ENCODE measurements around the gene TANC1.

Gene TANC1

GRCh38 chr2:158940356-158940755 lies 28.1 kb upstream of the TANC1 start:
- Mint-ChIP-seq H3K4me3 (no peak overlapping the region), H3K4me1 (ENCODE audit: low read depth in 2 of 2) (peaks cover 0 to 2% of the 10 kb centered on the region in 2 donors), H3K36me3 (ENCODE audit: insufficient read depth) (no peaks in the 10 kb centered on the region), H3K27ac (no peak overlapping the region), H3K27me3 (peaks cover 6 to 13% of the 10 kb centered on the region in 2 donors), H3K9me3 (no peaks in the 10 kb centered on the region)
- ATAC-seq (replicated peaks) = no peak
- DNase-seq = no peak

GRCh38 chr2:158943973-158944372 lies 24.5 kb upstream of the TANC1 start:
- H3K27ac Mint-ChIP-seq = no peak overlapping the region
- no peaks in the 10 kb centered on the region for H3K4me1 Mint-ChIP-seq (ENCODE audit: low read depth in 2 of 2)
- H3K36me3 Mint-ChIP-seq (ENCODE audit: insufficient read depth) = no peaks in the 10 kb centered on the region
- H3K9me3 Mint-ChIP-seq = no peaks in the 10 kb centered on the region
- no peak overlapping the region for H3K4me3 Mint-ChIP-seq
- peaks cover 0 to 7% of the 10 kb centered on the region in 2 donors for H3K27me3 Mint-ChIP-seq
- DNase-seq (no peak), ATAC-seq (replicated peaks) (no peak)

GRCh38 chr2:158948964-158949699 lies 19.3 kb upstream of the TANC1 start:
- DNase-seq (no peak), ATAC-seq (replicated peaks) (no peak)
- peaks cover 4 to 5% of the 10 kb centered on the region in 2 donors for H3K4me1 Mint-ChIP-seq (ENCODE audit: low read depth in 2 of 2)
- H3K36me3 Mint-ChIP-seq (ENCODE audit: insufficient read depth) = no peaks in the 10 kb centered on the region
- H3K9me3 Mint-ChIP-seq = no peaks in the 10 kb centered on the region
- no peaks in the 10 kb centered on the region for H3K27me3 Mint-ChIP-seq
- no peak overlapping the region for H3K27ac Mint-ChIP-seq
- H3K4me3 Mint-ChIP-seq = no peak overlapping the region

- Mint-ChIP-seq H3K36me3 (ENCODE audit: insufficient read depth) (no peaks in the 10 kb centered on the region), H3K4me3 (no peak overlapping the region), H3K27ac (no peak overlapping the region), H3K4me1 (ENCODE audit: low read depth in 2 of 2) (peaks cover 4 to 5% of the 10 kb centered on the region in 2 donors), H3K9me3 (no peaks in the 10 kb centered on the region), H3K27me3 (peaks cover 6% of the 10 kb centered on the region in 2 donors)
- DNase-seq (no peak), ATAC-seq (replicated peaks) (no peak)
These were observed 15.0 kb upstream of the TANC1 start for GRCh38 chr2:158953454-158953853.

GRCh38 chr2:158953926-158954763 lies 14.3 kb upstream of the TANC1 start:
- ATAC-seq (replicated peaks) = no peak
- H3K27ac Mint-ChIP-seq = no peak overlapping the region
- H3K36me3 Mint-ChIP-seq (ENCODE audit: insufficient read depth) = no peaks in the 10 kb centered on the region
- H3K9me3 Mint-ChIP-seq = no peaks in the 10 kb centered on the region
- H3K27me3 Mint-ChIP-seq = peaks cover 6 to 10% of the 10 kb centered on the region in 2 donors
- peaks cover 4 to 5% of the 10 kb centered on the region in 2 donors for H3K4me1 Mint-ChIP-seq (ENCODE audit: low read depth in 2 of 2)
- no peak overlapping the region for H3K4me3 Mint-ChIP-seq
- DNase-seq = no peak

- Mint-ChIP-seq H3K27ac (no peak overlapping the region), H3K4me3 (no peak overlapping the region), H3K36me3 (ENCODE audit: insufficient read depth) (no peaks in the 10 kb centered on the region), H3K4me1 (ENCODE audit: low read depth in 2 of 2) (peaks cover 4 to 5% of the 10 kb centered on the region in 2 donors), H3K9me3 (no peaks in the 10 kb centered on the region), H3K27me3 (peaks cover 6 to 10% of the 10 kb centered on the region in 2 donors)
- DNase-seq = no peak
- no peak for ATAC-seq (replicated peaks)
These were observed 12.5 kb upstream of the TANC1 start for GRCh38 chr2:158955842-158956365.

GRCh38 chr2:158958365-158958764 lies 10.1 kb upstream of the TANC1 start:
- Mint-ChIP-seq H3K4me3 (no peak overlapping the region), H3K36me3 (ENCODE audit: insufficient read depth) (no peaks in the 10 kb centered on the region), H3K27me3 (peaks cover 6 to 10% of the 10 kb centered on the region in 2 donors), H3K4me1 (ENCODE audit: low read depth in 2 of 2) (peaks cover 4 to 5% of the 10 kb centered on the region in 2 donors), H3K27ac (no peak overlapping the region), H3K9me3 (no peaks in the 10 kb centered on the region)
- ATAC-seq (replicated peaks) = no peak
- DNase-seq = no peak

- H3K9me3 Mint-ChIP-seq = no peaks in the 10 kb centered on the region
- ATAC-seq (replicated peaks) (no peak), DNase-seq (no peak)
- H3K4me1 Mint-ChIP-seq (ENCODE audit: low read depth in 2 of 2) = no peaks in the 10 kb centered on the region
- no peak overlapping the region for H3K4me3 Mint-ChIP-seq
- H3K36me3 Mint-ChIP-seq (ENCODE audit: insufficient read depth) = no peaks in the 10 kb centered on the region
- no peak overlapping the region for H3K27ac Mint-ChIP-seq
- peaks cover 6 to 10% of the 10 kb centered on the region in 2 donors for H3K27me3 Mint-ChIP-seq
These were observed 8.2 kb upstream of the TANC1 start for GRCh38 chr2:158960193-158960592.

- no peak for ATAC-seq (replicated peaks)
- no peaks in the 10 kb centered on the region for H3K4me1 Mint-ChIP-seq (ENCODE audit: low read depth in 2 of 2)
- peaks cover 10% of the 10 kb centered on the region in 2 donors for H3K27me3 Mint-ChIP-seq
- no peaks in the 10 kb centered on the region for H3K36me3 Mint-ChIP-seq (ENCODE audit: insufficient read depth)
- no peak overlapping the region for H3K27ac Mint-ChIP-seq
- no peaks in the 10 kb centered on the region for H3K9me3 Mint-ChIP-seq
- DNase-seq = no peak
- H3K4me3 Mint-ChIP-seq = no peak overlapping the region
These were observed 6.4 kb upstream of the TANC1 start for GRCh38 chr2:158962074-158962473.

GRCh38 chr2:158963071-158963470 lies 5.4 kb upstream of the TANC1 start:
- no peak for ATAC-seq (replicated peaks)
- Mint-ChIP-seq H3K9me3 (no peaks in the 10 kb centered on the region), H3K4me1 (ENCODE audit: low read depth in 2 of 2) (no peaks in the 10 kb centered on the region), H3K4me3 (no peak overlapping the region), H3K27me3 (peaks cover 7 to 15% of the 10 kb centered on the region in 2 donors), H3K27ac (no peak overlapping the region), H3K36me3 (ENCODE audit: insufficient read depth) (no peaks in the 10 kb centered on the region)
- DNase-seq = no peak

GRCh38 chr2:158965107-158965506 lies 3.3 kb upstream of the TANC1 start:
- Mint-ChIP-seq H3K9me3 (no peaks in the 10 kb centered on the region), H3K27me3 (peaks cover 12 to 26% of the 10 kb centered on the region in 2 donors), H3K4me1 (ENCODE audit: low read depth in 2 of 2) (peaks cover 9 to 10% of the 10 kb centered on the region in 2 donors), H3K27ac (no peak overlapping the region), H3K4me3 (no peak overlapping the region), H3K36me3 (ENCODE audit: insufficient read depth) (no peaks in the 10 kb centered on the region)
- no peak for DNase-seq
- no peak for ATAC-seq (replicated peaks)

GRCh38 chr2:158965641-158966040 lies 2.8 kb upstream of the TANC1 start:
- Mint-ChIP-seq H3K36me3 (ENCODE audit: insufficient read depth) (no peaks in the 10 kb centered on the region), H3K27ac (no peak overlapping the region), H3K4me1 (ENCODE audit: low read depth in 2 of 2) (peaks cover 13% of the 10 kb centered on the region in 2 donors), H3K27me3 (peaks cover 17 to 32% of the 10 kb centered on the region in 2 donors), H3K4me3 (no peak overlapping the region), H3K9me3 (no peaks in the 10 kb centered on the region)
- ATAC-seq (replicated peaks) (no peak), DNase-seq (no peak)

GRCh38 chr2:158966312-158966711 lies 2.1 kb upstream of the TANC1 start:
- no peaks in the 10 kb centered on the region for H3K9me3 Mint-ChIP-seq
- H3K27ac Mint-ChIP-seq = no peak overlapping the region
- ATAC-seq (replicated peaks) (no peak), DNase-seq (no peak)
- H3K4me1 Mint-ChIP-seq (ENCODE audit: low read depth in 2 of 2) = peaks cover 13% of the 10 kb centered on the region in 2 donors
- no peaks in the 10 kb centered on the region for H3K36me3 Mint-ChIP-seq (ENCODE audit: insufficient read depth)
- H3K27me3 Mint-ChIP-seq = peaks cover 24 to 38% of the 10 kb centered on the region in 2 donors
- no peak overlapping the region for H3K4me3 Mint-ChIP-seq
